22Rv1 (cell line): ENCODE data around the gene TMCO4.

Experiments
- CTCF ChIP-seq: fragments of 450-650 bp; IDR thresholded peaks from 2 replicates; pipeline ENCODE4 v1.5.1; 2017; ENCODE audit warnings: mild to moderate bottlenecking
- ZFX ChIP-seq: fragments of 450-650 bp; IDR thresholded peaks from 2 replicates; pipeline ENCODE4 v1.6.1; 2017; ENCODE audit warnings: antibody characterized with exemption, borderline replicate concordance

- no peak for TF ChIP-seq CTCF
- TF ChIP-seq ZFX, result no peak
Measured at GRCh38 chr1:19780267-19780877, 19.3 kb downstream of the TMCO4 start.
